Panc1 (cell line): ENCODE data around the gene SYNRG. TPM values are rescaled to one million over a fixed set of nuclear protein-coding genes. Genes with fewer than 3 reads are reported as not detected.

Experiments
- ATAC-seq: fragments of 200-7000 bp; cut with Tn5 transposase; 2 replicates; pipeline ENCODE4 v1.9.1; 2020; ENCODE audit warnings: mild to moderate bottlenecking, moderate library complexity
- BruUV-seq: library from RNA; stranded (reverse); fragments of 400-500 nt; replicated peaks from 2 replicates; lab custom pipeline; 2021; lab: Mats Ljungman, UMichigan
- CTCF ChIA-PET: fragments of 300-600 bp; sonication (Branson Sonifier 250); formaldehyde crosslinking; loops from one replicate; lab custom pipeline; 2022; ENCODE audit warnings: antibody characterized with exemption; lab: Charles Lee
- POLR2A ChIA-PET: fragments of 300-600 bp; sonication (Branson Sonifier 250); formaldehyde crosslinking; loops from one replicate; lab custom pipeline; 2022; ENCODE audit warnings: antibody characterized with exemption; lab: Charles Lee
- DNase-seq: peaks from one replicate; pipeline ENCODE4 v3.0.0-alpha.2; 2010; ENCODE audit warnings: low read depth, low spot score
- H3K27ac ChIP-seq: 2 replicates; pipeline ENCODE4 v1.5.1; 2011; ENCODE audit warnings: mild to moderate bottlenecking, low read length, inconsistent platforms
- H3K27me3 ChIP-seq: fragments of 200-500 bp; sonication (Bioruptor generic); 2 replicates; pipeline ENCODE4 v1.6.0; 2014; ENCODE audit warnings: low read length, inconsistent platforms; ENCODE audit not compliant: control insufficient read depth, insufficient read depth
- H3K36me3 ChIP-seq: fragments of 200-500 bp; sonication (Bioruptor generic); 2 replicates; pipeline ENCODE4 v1.5.1; 2014; ENCODE audit warnings: inconsistent platforms, mild to moderate bottlenecking, low read length, moderate library complexity; ENCODE audit not compliant: control insufficient read depth, insufficient read depth
- H3K4me1 ChIP-seq: 2 replicates; pipeline ENCODE4 v1.5.1; 2011; ENCODE audit warnings: inconsistent platforms, mild to moderate bottlenecking, low read length, moderate library complexity; ENCODE audit not compliant: control insufficient read depth, insufficient read depth
- H3K4me3 ChIP-seq, 2 experiments: 2 replicates each; pipeline ENCODE4 v1.5.1; 2011 to 2012; ENCODE audit warnings: low read depth in 2 of 2, low read length in 2 of 2, mild to moderate bottlenecking in 2 of 2, inconsistent platforms in 1 of 2, moderate library complexity in 1 of 2
- H3K9me3 ChIP-seq: fragments of 200-500 bp; sonication (Bioruptor generic); 2 replicates; pipeline ENCODE4 v1.5.1; 2014; ENCODE audit warnings: low read depth, mild to moderate bottlenecking, inconsistent platforms, low read length, moderate library complexity; ENCODE audit not compliant: control insufficient read depth, insufficient read depth
- CTCF ChIP-seq: fragments of 450-650 bp; IDR thresholded peaks from 2 replicates; pipeline ENCODE4 v1.5.1; 2017; ENCODE audit warnings: mild to moderate bottlenecking
- POLR2AphosphoS5 ChIP-seq: IDR thresholded peaks from 2 replicates; pipeline ENCODE4 v1.6.1; 2012; ENCODE audit warnings: mild to moderate bottlenecking, low read depth, low read length, moderate library complexity
- SIN3A ChIP-seq: IDR thresholded peaks from 2 replicates; pipeline ENCODE4 v1.6.1; 2012; ENCODE audit warnings: low read depth, mild to moderate bottlenecking, low read length, moderate library complexity, borderline replicate concordance; ENCODE audit not compliant: insufficient read depth
- TCF7L2 ChIP-seq: IDR thresholded peaks from 2 replicates; pipeline ENCODE4 v1.6.1; 2011; ENCODE audit warnings: mild to moderate bottlenecking, low read depth, low read length, inconsistent platforms
- in situ Hi-C: cut with HindIII; loops from 2 replicates; pipeline ENCODE4 v1.10.0; 2016; ENCODE audit warnings: low sequenced_read_pairs, low pct_unique_long_range_greater_than_20kb
- intact Hi-C: fragments of 100-400 bp; cut with micrococcal nuclease; formaldehyde crosslinking; loops from one replicate; pipeline ENCODE4 v1.10.0; 2022; ENCODE audit not compliant: unreplicated experiment
- total RNA-seq: library from RNA; stranded (reverse); gene quantifications from one replicate; pipeline ENCODE4 v1.2.1, GENCODE V29; 2021; ENCODE audit not compliant: unreplicated experiment
- TF ChIP-seq, protein P1 (sequence below), 2 experiments: IDR thresholded peaks; 2 replicates each; pipeline ENCODE4 v1.6.1; 2011 to 2012; ENCODE audit warnings: low read depth in 2 of 2, control low read depth in 1 of 2, low read length in 1 of 2, mild to moderate bottlenecking in 1 of 2, moderate library complexity in 1 of 2; ENCODE audit not compliant: insufficient read depth in 1 of 2

The SYNRG gene
- total RNA-seq, 1 experiment from 2014 or later: 30.8 TPM

GRCh38 chr17:37476431-37477120 is 132.6 kb downstream of the SYNRG start:
- no TSS peak for BruUV-seq
- ChIA-PET POLR2A (interaction anchor here (0.6 kb wide), 1 partner anchor 40 kb away, joined by 3 read pairs; no protein-coding TSS in a partner anchor), CTCF (interaction anchor here (0.6 kb wide), 1 partner anchor 238 kb away, joined by 5 read pairs; no protein-coding TSS in a partner anchor)
- Histone ChIP-seq H3K4me1 (no peaks in the 10 kb centered on the region), H3K27me3 (no peaks in the 10 kb centered on the region), H3K36me3 (peaks cover 2% of the 10 kb centered on the region; the same call in 1 of the 2 replicates), H3K4me3 (no peak overlapping the region), H3K27ac (no peak overlapping the region), H3K9me3 (no peaks in the 10 kb centered on the region)
- in situ Hi-C loops (no loop called here), intact Hi-C loops (no loop called here)
- DNase-seq (no peak), ATAC-seq (no peak)
- TF ChIP-seq POLR2AphosphoS5 (no peak), SIN3A (no peak), CTCF (no peak), TCF7L2 (no peak)
- TF ChIP-seq, protein P1, sequence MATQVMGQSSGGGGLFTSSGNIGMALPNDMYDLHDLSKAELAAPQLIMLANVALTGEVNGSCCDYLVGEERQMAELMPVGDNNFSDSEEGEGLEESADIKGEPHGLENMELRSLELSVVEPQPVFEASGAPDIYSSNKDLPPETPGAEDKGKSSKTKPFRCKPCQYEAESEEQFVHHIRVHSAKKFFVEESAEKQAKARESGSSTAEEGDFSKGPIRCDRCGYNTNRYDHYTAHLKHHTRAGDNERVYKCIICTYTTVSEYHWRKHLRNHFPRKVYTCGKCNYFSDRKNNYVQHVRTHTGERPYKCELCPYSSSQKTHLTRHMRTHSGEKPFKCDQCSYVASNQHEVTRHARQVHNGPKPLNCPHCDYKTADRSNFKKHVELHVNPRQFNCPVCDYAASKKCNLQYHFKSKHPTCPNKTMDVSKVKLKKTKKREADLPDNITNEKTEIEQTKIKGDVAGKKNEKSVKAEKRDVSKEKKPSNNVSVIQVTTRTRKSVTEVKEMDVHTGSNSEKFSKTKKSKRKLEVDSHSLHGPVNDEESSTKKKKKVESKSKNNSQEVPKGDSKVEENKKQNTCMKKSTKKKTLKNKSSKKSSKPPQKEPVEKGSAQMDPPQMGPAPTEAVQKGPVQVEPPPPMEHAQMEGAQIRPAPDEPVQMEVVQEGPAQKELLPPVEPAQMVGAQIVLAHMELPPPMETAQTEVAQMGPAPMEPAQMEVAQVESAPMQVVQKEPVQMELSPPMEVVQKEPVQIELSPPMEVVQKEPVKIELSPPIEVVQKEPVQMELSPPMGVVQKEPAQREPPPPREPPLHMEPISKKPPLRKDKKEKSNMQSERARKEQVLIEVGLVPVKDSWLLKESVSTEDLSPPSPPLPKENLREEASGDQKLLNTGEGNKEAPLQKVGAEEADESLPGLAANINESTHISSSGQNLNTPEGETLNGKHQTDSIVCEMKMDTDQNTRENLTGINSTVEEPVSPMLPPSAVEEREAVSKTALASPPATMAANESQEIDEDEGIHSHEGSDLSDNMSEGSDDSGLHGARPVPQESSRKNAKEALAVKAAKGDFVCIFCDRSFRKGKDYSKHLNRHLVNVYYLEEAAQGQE (IDR thresholded peaks at IDR 0.05; ENCODE audit: insufficient read depth in 1 of 2, low read depth in 2 of 2, low read length in 1 of 2): no peak

GRCh38 chr17:37475731-37476420 is 133.3 kb downstream of the SYNRG start:
- TF ChIP-seq TCF7L2: no peak
- TF ChIP-seq CTCF: no peak
- no peak for TF ChIP-seq POLR2AphosphoS5
- TF ChIP-seq, protein P1 (IDR thresholded peaks at IDR 0.05; ENCODE audit: insufficient read depth in 1 of 2, low read depth in 2 of 2, low read length in 1 of 2): no peak
- no peak for TF ChIP-seq SIN3A
- ChIA-PET CTCF (no interaction called here), POLR2A (no interaction called here)
- H3K27ac ChIP-seq: no peak overlapping the region
- intact Hi-C loops: no loop called here
- no TSS peak for BruUV-seq
- no peak overlapping the region for H3K4me3 ChIP-seq
- H3K9me3 ChIP-seq: no peaks in the 10 kb centered on the region
- peaks cover 6% of the 10 kb centered on the region; the same call in 1 of the 2 replicates for H3K36me3 ChIP-seq
- no peaks in the 10 kb centered on the region for H3K27me3 ChIP-seq
- no peaks in the 10 kb centered on the region for H3K4me1 ChIP-seq
- no peak for DNase-seq
- in situ Hi-C loops: no loop called here
- ATAC-seq: no peak
